ENCODE data around the gene GALNT12. TPM values are rescaled to one million over a fixed set of nuclear protein-coding genes. Genes with fewer than 3 reads are reported as not detected.

Gene GALNT12
- total RNA-seq, 1 experiment from 2014 or later = 14.8 TPM

- no peaks in the 10 kb centered on the region for H3F3A ChIP-seq (ENCODE audit: low read length, unreplicated experiment)
- no peaks in the 10 kb centered on the region; the same call in 1 of the 2 replicates for H3K4me1 ChIP-seq (ENCODE audit: insufficient read depth, low read length)
- no peak overlapping the region for H3K9ac ChIP-seq (ENCODE audit: low read length)
- H3K79me2 ChIP-seq (ENCODE audit: low read length) = no peaks in the 10 kb centered on the region
- TF ChIP-seq EZH2 (IDR thresholded peaks at IDR 0.05; ENCODE audit: low read length, unreplicated experiment) (no peak), CTCF (conservative IDR thresholded peaks at IDR 0.05; ENCODE audit: low read depth, low read length) (no peak), EZH2phosphoT487 (IDR thresholded peaks at IDR 0.05; ENCODE audit: borderline replicate concordance, low read length) (no peak)
- peaks cover 7% of the 10 kb centered on the region; the same call in 1 of the 2 replicates for H3K27me3 ChIP-seq (ENCODE audit: low read length)
- intact Hi-C loops (cut with micrococcal nuclease) = no loop called here
- H3K9me3 ChIP-seq (ENCODE audit: low read length) = no peaks in the 10 kb centered on the region
- no peak overlapping the region for H2AFZ ChIP-seq (ENCODE audit: low read length)
- no peak overlapping the region for H3K4me3 ChIP-seq (ENCODE audit: low read length)
- no peaks in the 10 kb centered on the region for H4K20me1 ChIP-seq (ENCODE audit: low read length)
- CTCF ChIA-PET = no interaction called here
- DNase-seq = no peak
- no peak for ATAC-seq
- H3K4me2 ChIP-seq (ENCODE audit: low read length) = no peak overlapping the region
- no peak overlapping the region for H3K27ac ChIP-seq (ENCODE audit: low read length)
- no peaks in the 10 kb centered on the region for H3K36me3 ChIP-seq (ENCODE audit: low read depth, low read length)
- no TSS peak for BruUV-seq (replicated peaks)
- no peaks in the 10 kb centered on the region for H3K9me2 ChIP-seq (replicated peaks; ENCODE audit: low read length)
- POLR2A ChIA-PET (ENCODE audit: unreplicated experiment) = no interaction called here
These were observed 71.9 kb downstream of the GALNT12 start for GRCh38 chr9:98879094-98879962.

GRCh38 chr9:98879963-98880310 lies 72.5 kb downstream of the GALNT12 start:
- no peaks in the 10 kb centered on the region for H4K20me1 ChIP-seq (ENCODE audit: low read length)
- no peak overlapping the region for H2AFZ ChIP-seq (ENCODE audit: low read length)
- DNase-seq (no peak), ATAC-seq (no peak)
- no peak overlapping the region for H3K9ac ChIP-seq (ENCODE audit: low read length)
- no peak overlapping the region for H3K27ac ChIP-seq (ENCODE audit: low read length)
- no TSS peak for BruUV-seq (replicated peaks)
- H3K4me1 ChIP-seq (ENCODE audit: insufficient read depth, low read length) = no peaks in the 10 kb centered on the region
- ChIA-PET CTCF (no interaction called here), POLR2A (ENCODE audit: unreplicated experiment) (no interaction called here)
- H3K9me2 ChIP-seq (replicated peaks; ENCODE audit: low read length) = no peaks in the 10 kb centered on the region
- TF ChIP-seq EZH2phosphoT487 (IDR thresholded peaks at IDR 0.05; ENCODE audit: borderline replicate concordance, low read length) = no peak
- no peak for TF ChIP-seq CTCF (conservative IDR thresholded peaks at IDR 0.05; ENCODE audit: low read depth, low read length)
- no peak for TF ChIP-seq EZH2 (IDR thresholded peaks at IDR 0.05; ENCODE audit: low read length, unreplicated experiment)
- intact Hi-C loops (cut with micrococcal nuclease) = no loop called here
- H3K27me3 ChIP-seq (ENCODE audit: low read length) = peaks cover 7% of the 10 kb centered on the region; the same call in 1 of the 2 replicates
- H3K4me3 ChIP-seq (ENCODE audit: low read length) = no peak overlapping the region
- H3F3A ChIP-seq (ENCODE audit: low read length, unreplicated experiment) = no peaks in the 10 kb centered on the region
- H3K9me3 ChIP-seq (ENCODE audit: low read length) = no peaks in the 10 kb centered on the region
- H3K4me2 ChIP-seq (ENCODE audit: low read length) = no peak overlapping the region
- H3K36me3 ChIP-seq (ENCODE audit: low read depth, low read length) = no peaks in the 10 kb centered on the region
- no peaks in the 10 kb centered on the region for H3K79me2 ChIP-seq (ENCODE audit: low read length)

DNA sequence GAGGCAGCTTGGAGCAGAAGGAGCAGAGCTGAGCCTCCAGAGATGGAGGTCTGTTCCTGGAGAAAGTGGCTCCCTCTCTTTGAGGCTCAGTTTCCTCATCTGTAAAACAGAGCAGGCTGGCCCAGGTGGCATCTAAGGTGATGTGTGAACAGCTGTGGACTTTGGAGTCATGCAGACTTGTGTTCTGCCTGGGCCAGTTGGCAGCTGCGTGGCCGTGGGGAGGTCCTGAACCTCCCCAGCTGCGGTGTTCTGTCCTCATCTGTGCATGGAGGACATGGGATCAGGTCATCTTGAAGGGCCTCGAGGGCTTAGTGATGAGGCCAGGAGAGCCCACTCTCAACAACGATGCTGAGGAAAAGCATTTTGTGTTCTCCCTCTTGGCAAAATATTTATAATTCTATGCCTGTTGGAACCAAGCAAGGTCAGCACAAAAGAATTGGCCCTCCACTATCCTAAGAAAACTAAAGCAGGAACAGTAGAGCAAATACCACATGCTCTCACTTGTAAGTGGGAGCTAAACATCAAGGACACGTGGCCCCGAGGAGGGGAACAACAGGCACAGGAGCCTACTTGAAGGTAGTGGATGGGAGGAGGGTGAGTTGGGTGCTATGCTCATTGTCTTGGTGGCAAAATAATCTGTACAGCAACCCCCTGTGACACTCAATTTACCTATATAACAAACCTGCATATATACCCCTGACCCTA lies 73.0 kb downstream of the GALNT12 start:
- peaks cover 7% of the 10 kb centered on the region; the same call in 1 of the 2 replicates for H3K27me3 ChIP-seq (ENCODE audit: low read length)
- no peak overlapping the region for H2AFZ ChIP-seq (ENCODE audit: low read length)
- H3K9me2 ChIP-seq (replicated peaks; ENCODE audit: low read length) = no peaks in the 10 kb centered on the region
- H3K4me1 ChIP-seq (ENCODE audit: insufficient read depth, low read length) = no peaks in the 10 kb centered on the region
- H3K36me3 ChIP-seq (ENCODE audit: low read depth, low read length) = no peaks in the 10 kb centered on the region
- no peak overlapping the region for H3K27ac ChIP-seq (ENCODE audit: low read length)
- ChIA-PET CTCF (no interaction called here), POLR2A (ENCODE audit: unreplicated experiment) (no interaction called here)
- BruUV-seq (replicated peaks) = no TSS peak
- H4K20me1 ChIP-seq (ENCODE audit: low read length) = no peaks in the 10 kb centered on the region
- H3K9ac ChIP-seq (ENCODE audit: low read length) = no peak overlapping the region
- H3K79me2 ChIP-seq (ENCODE audit: low read length) = no peaks in the 10 kb centered on the region
- H3K9me3 ChIP-seq (ENCODE audit: low read length) = no peaks in the 10 kb centered on the region
- no peak for TF ChIP-seq EZH2phosphoT487 (IDR thresholded peaks at IDR 0.05; ENCODE audit: borderline replicate concordance, low read length)
- no peak for TF ChIP-seq CTCF (conservative IDR thresholded peaks at IDR 0.05; ENCODE audit: low read depth, low read length)
- no peak for TF ChIP-seq EZH2 (IDR thresholded peaks at IDR 0.05; ENCODE audit: low read length, unreplicated experiment)
- intact Hi-C loops (cut with micrococcal nuclease) = no loop called here
- no peaks in the 10 kb centered on the region for H3F3A ChIP-seq (ENCODE audit: low read length, unreplicated experiment)
- no peak overlapping the region for H3K4me2 ChIP-seq (ENCODE audit: low read length)
- DNase-seq = no peak
- ATAC-seq = no peak
- H3K4me3 ChIP-seq (ENCODE audit: low read length) = no peak overlapping the region
